NCI-H1436 (cell line): Measurements from ENCODE around the gene IPO11.
"Not testable (repeated sequence)": the region's sequence is repeated elsewhere in the genome, so short reads cannot be mapped to it uniquely, and the experiment has no call there.

Experiments used
- DNase-seq: peaks from one replicate; lab custom pipeline; 2025; lab: John Stamatoyannopoulos, UW

The IPO11 gene

DNA sequence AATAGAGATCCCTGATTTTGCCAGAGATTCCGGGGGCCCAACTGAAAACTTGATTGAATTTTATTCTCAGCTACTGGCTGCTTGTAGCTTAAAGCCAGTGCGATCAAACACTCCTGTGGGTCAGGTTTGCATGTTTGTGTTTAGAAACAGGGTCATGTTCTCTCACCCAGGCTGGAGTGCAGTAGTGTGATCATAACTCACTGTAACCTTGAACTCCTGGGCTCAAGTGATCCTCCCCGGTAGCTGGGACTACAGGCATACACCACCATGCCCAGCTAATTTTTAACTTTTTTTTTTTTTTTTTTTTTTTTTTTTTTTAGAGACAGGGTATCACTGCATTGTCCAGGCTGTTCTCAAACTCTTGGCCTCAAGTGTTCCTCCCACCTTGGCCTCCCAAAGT lies 232.7 kb downstream of the IPO11 start:
- DNase-seq, result no peak

DNA sequence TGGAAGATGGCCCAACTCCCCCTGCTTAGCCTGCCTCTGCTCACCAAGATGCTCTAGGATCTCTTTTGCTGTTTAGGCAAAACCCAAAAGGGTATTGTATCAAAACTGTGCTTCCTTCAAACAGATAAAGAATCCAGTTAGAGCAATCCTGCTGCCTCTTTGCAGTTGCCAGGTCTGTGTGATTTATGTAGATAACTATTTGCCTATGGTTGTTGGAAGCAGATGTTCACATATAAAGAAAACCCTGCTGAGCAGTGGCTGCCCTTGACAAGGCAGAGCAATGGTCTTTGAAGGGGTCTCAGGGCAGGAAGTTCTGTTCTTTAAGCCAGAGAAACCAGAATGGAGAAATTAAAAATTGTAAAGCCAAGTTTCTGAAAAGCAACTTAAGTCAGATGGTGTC lies 234.7 kb downstream of the IPO11 start:
- DNase-seq, result no peak

DNA sequence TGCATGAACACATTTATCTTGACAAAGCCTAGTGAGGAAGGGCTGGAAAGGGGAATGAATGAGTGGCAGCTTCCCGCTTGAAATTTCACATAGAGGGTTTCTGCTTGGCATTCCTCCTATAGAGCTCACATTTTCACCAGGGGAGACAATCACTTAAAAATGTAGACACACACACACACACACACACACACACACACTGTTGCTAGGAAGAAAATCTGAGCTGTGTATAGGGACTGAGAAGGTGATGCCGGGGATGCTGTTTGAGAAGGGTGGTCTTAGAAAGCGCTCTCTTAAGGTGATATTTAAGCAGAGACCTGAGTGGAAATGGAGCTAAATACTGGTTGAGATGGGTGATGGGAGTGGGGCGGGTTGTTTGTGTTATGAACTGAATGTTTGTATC lies 236.5 kb downstream of the IPO11 start:
- DNase-seq, result no peak

DNA sequence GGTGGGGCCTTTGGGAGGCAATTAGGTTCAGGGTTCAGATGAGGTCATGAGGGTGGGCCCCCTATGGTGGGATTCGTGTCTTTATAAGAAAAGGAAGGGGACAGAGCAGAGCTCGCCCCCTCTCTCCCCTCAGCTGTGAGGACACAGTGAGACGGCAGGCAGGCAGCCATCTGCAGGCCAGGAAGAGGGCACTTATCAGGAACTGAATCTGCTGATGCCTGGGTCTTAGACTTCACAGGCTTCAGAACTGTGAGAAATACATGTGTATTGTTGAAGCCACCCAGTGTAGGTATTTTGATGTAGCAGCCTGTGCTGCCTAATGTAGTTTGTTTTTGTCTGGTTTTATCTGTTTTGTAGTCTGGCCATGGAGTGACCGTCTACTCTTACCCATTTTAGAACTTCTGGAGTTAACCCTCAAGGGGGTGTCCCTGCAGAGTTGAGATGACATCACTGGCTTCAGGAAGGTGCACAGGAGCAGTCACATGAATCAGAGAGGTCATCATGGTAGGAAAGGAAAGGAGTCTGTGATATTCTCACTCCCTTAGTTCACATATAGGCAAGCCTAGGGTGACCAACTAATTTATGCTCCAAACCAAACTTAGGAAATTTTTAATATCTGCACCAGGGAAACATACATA lies 237.0 kb downstream of the IPO11 start:
- no peak for DNase-seq

DNA sequence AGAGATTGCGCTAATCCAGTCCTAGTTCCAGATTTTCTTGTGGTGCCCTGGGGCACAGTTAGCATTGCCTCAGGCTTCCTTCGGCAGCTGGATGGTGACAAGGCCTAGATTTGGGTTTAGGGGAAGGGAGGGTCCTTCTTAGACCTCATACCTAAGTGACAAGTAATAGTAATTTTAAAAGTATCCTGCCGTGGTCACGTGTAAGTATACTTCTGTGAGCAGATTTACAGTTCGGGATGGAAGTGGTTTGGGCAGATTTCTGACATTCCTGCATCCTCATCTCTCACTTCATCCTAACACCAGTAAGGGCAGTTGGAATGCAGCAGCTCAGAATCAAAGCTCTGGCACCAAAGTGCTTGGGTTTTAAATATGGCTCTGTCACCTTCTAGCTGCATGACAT lies 237.6 kb downstream of the IPO11 start:
- DNase-seq, result no peak

DNA sequence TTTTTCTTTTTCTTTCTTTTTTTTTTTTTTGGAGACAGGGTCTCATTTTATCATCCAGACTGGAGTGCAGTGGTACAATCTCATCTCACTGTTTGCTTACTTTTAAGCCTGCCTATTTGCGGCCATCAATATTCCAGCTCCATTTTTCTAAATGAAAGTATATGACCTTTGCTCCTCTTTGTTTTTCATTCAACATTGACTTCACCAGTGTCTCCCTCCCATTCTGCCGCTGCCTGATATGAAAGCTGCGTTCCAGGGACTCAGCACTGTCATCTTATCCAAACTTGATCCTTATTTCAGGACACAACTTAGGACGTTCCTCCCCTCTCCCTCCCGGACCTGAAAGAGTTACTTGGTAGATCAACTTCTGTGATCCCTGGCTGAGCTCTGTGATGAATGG lies 239.7 kb downstream of the IPO11 start:
- DNase-seq, result no peak

DNA sequence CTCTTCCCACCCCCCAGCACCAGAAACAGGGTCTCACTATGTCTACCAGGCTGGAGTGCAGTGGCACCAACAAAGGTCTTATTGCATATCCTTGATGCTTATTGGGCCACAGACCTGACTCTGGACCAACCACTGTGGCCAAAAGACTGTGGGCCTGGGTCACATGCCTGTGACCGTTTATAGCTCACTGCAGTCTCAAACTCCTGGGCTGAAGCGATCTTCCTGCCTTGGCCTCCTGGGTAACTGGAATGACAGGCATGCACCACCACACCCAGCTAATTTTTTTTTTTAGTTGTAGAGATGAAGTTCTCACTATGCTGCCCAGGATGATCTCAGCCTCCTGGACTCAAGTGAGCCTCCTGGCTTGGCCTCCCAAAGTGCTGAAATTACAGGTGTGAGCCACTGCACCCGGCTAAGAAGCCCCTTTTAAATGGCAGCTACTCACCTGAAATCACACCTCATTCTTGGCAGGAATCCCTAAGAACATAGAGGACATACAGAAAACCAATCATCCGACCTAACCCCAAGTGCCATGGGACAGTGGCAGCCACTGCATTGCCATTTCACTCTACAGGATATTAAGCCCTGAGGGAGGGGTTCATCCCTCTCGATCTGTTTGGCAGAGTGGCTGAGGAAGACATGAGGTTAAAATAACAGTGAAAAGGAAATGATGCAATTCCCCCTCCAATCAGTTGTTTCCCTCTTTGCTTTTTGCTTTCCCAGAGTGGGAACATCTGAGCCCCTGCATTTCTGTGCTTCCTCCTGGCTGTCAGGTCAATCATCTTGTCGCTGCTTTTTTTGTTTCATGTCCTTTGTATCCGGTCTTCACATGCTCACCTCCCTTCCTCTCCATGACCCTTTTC lies 240.7 kb downstream of the IPO11 start:
- DNase-seq, result no peak

DNA sequence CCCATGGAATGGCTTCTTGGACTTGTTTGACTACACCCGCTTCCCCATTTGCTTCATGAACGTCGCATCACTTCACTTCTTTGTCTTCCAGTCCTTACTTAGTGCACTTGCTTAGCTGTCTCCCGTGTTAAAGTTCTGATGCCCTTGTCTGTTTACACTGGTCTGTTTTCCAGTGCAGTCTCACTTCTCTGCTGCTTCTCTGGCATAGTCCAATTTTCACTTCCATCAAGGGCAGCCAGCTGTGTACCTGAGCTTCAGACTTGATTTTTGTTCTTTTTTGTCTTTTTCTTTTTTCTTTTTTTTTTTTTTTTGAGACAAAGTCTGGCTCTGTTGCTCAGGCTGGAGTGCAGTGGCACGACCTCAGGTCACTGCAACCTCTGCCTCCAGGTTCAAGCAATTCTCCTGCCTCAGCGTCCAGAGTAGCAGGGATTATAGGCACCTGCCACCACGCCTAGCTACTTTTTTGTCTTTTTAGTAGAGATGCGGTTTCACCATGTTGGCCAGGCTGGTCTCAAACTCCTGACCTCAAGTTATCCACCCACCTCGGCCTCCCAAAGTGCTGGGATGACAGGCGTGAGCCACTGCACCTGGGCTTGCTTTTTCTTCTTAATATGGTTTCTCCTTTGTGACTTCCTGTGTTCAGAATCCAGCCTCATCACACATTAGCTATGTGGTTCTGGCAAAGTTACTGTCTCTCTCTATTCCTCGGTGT lies 241.5 kb downstream of the IPO11 start:
- no peak for DNase-seq

DNA sequence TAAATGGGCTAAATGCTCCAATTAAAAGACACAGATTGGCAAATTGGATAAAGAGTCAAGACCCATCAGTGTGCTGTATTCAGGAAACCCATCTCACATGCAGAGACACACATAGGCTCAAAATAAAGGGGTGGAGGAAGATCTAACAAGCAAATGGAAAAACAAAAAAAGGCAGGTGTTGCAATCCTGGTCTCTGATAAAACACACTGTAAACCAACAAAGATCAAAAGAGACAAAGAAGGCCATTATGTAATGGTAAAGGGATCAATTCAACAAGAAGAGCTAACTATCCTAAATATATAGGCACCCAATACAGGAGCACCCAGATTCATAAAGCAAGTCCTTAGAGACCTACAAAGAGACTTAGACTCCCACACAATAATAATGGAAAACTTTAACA lies 245.2 kb downstream of the IPO11 start:
- not testable (repeated sequence) for DNase-seq

DNA sequence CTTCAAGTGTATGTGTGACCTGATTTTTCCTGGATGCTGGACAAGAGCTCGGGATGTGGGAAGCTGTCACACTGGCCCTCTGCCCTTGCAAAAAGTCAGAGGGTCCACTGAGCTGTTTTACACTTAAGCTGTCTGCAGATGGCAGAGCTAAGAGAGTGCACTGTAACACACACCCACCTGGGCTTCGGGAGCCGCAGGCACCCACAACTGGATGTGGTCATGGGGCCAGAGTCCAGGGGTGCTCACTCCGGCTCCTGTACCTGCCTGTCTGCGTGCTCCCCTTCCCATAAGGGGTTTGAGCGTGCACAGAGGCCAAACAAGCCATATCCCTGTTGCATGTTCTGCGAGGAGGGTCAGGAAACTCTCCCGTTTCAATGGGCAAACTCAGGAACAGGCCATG lies 248.6 kb downstream of the IPO11 start:
- DNase-seq, result no peak

DNA sequence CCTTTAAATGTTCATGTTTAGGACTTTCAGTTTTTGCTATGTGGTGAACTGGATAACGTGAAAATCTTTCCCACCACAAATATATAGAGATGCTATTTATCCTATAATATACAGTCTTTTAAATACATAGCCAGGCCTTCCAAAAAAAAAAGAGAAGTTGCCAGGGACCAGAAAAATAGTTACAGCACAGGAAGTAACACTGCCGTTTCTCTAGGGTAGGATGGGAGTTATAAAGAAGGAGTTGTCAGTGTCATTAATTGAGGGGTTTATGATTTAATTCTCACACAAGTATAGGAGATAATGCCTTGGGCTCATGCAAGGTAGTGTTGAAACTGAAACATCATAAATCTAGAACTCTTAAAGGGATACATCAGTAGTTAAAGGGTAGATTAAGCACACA lies 250.0 kb downstream of the IPO11 start:
- DNase-seq, result no peak

DNA sequence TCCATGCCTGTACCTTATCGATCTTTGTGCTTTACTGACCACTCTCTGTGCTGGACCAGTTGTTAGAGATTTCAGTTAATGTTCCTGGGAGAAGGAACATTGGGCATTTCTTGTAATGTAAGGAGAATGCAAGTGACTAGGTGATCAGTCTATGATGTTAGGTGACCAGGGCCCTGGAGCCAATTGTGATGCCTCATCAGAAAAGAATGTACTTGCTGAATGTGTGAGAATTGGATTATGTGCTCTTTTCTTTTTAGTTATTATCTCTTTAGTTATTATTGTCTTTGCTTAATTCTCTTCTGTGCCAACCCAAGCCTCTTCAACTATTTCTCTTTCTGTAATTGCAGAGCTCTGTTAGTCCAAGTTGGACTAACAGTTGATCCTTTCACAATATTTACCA lies 258.9 kb downstream of the IPO11 start:
- DNase-seq, result no peak

DNA sequence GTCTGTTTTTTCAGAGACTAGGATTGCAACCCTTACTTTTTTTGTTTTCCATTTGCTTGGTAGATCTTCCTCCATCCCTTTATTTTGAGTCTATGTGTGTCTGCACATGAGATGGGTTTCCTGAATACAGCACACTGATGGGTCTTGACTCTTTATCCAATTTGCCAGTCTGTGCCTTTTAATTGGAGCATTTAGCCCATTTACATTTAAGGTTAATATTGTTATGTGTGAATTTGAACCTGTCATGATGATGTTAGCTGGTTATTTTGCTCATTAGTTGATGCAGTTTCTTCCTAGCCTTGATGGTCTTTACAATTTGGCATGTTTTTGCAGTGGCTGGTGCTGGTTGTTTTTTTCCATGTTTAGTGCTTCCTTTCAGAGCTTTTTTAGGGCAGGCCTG lies 264.0 kb downstream of the IPO11 start:
- not testable (repeated sequence) for DNase-seq
